HepG2 (cell line): Measurements from ENCODE around the gene MYBPC3. TPM values are rescaled to one million over a fixed set of nuclear protein-coding genes. Genes with fewer than 3 reads are reported as not detected.
A peak's percentile ranks its signal among the peaks of the same experiment; 100 is the strongest.

ENCODE experiments used
- ATAC-seq: fragments of 200-7000 bp; cut with Tn5 transposase; 3 replicates; pipeline ENCODE4 v1.9.1; 2020; ENCODE audit warnings: mild to moderate bottlenecking, moderate library complexity
- BruUV-seq: library from RNA; stranded (reverse); fragments of 400-500 nt; replicated peaks from 2 replicates; lab custom pipeline; 2021; lab: Mats Ljungman, UMichigan
- CTCF ChIA-PET: fragments of 300-600 bp; formaldehyde crosslinking; extraction: SDS; loops from one replicate; lab custom pipeline; 2021; ENCODE audit warnings: low total read pairs, inconsistent platforms, low intra/inter-chr PET ratio; lab: Yijun Ruan, JAX
- POLR2A ChIA-PET: fragments of 350-600 bp; sonication (Branson Sonifier 250); formaldehyde crosslinking; loops from one replicate; lab custom pipeline; 2020; ENCODE audit warnings: antibody characterized with exemption, inconsistent platforms; lab: Yijun Ruan, JAX
- DNase-seq: peaks from one replicate; pipeline ENCODE4 v3.0.0-alpha.2; 2015; ENCODE audit warnings: low spot score
- FAIRE-seq: peaks from 3 replicates; lab custom pipeline; 2011; peaks lifted over from hg19 to GRCh38; lab: Jason Lieb, UNC
- H2AFZ ChIP-seq: one replicate; pipeline ENCODE4 v1.6.1; 2011; ENCODE audit warnings: low read length, inconsistent platforms
- H3K27ac ChIP-seq: fragments of 300-600 bp; 3 replicates; pipeline ENCODE4 v1.8.0; 2011; ENCODE audit warnings: mixed run types, mild to moderate bottlenecking, mixed read lengths, low read length, inconsistent platforms; ENCODE audit not compliant: insufficient read depth; ENCODE audit errors: extremely low read length
- H3K27me3 ChIP-seq, 2 experiments: fragments of 200-600 bp in 1 of 2; 2 replicates in 1 of 2; 3 replicates in 1 of 2; pipeline versions ENCODE4 v1.6.0 to v1.8.0; 2011; ENCODE audit warnings: low read length in 2 of 2, mild to moderate bottlenecking in 2 of 2, moderate library complexity in 2 of 2, inconsistent platforms in 1 of 2; ENCODE audit not compliant: insufficient read depth in 2 of 2, control insufficient read depth in 1 of 2
- H3K36me3 ChIP-seq, 2 experiments: fragments of 200-600 bp in 1 of 2; replicated peaks in 1 of 2; 2 replicates in 1 of 2; 3 replicates in 1 of 2; pipeline versions ENCODE4 v1.5.1 to v1.8.0; 2011; ENCODE audit warnings: low read length in 2 of 2, inconsistent platforms in 1 of 2; ENCODE audit not compliant: insufficient read depth in 2 of 2, control insufficient read depth in 1 of 2
- H3K4me1 ChIP-seq: 2 replicates; pipeline ENCODE4 v1.5.1; 2012; ENCODE audit warnings: low read length, inconsistent platforms; ENCODE audit not compliant: insufficient read depth
- H3K4me2 ChIP-seq: 2 replicates; pipeline ENCODE4 v1.6.0; 2011; ENCODE audit warnings: low read depth, low read length, inconsistent platforms
- H3K4me3 ChIP-seq, 3 experiments: fragments of 200-600 bp in 1 of 3; sonication (generic), shearing (Covaris generic) in 1 of 3; replicated peaks in 1 of 3; 2 replicates each; pipeline ENCODE4 v1.5.1; 2011 to 2016; ENCODE audit warnings: low read length in 3 of 3, inconsistent platforms in 2 of 3, low read depth in 2 of 3, mild to moderate bottlenecking in 2 of 3, control low read depth in 1 of 3, mixed read lengths in 1 of 3; ENCODE audit not compliant: insufficient read depth in 1 of 3
- H3K79me2 ChIP-seq: one replicate; pipeline ENCODE4 v1.6.1; 2011; ENCODE audit warnings: low read length, inconsistent platforms; ENCODE audit not compliant: insufficient read depth
- H3K9ac ChIP-seq: 2 replicates; pipeline ENCODE4 v1.6.0; 2011; ENCODE audit warnings: mild to moderate bottlenecking, low read depth, low read length, inconsistent platforms; ENCODE audit not compliant: insufficient read depth
- H3K9me3 ChIP-seq: 2 replicates; pipeline ENCODE4 v1.5.1; 2012; ENCODE audit warnings: mild to moderate bottlenecking, low read length
- H4K20me1 ChIP-seq: 2 replicates; pipeline ENCODE4 v1.6.0; 2011; ENCODE audit warnings: inconsistent platforms, mild to moderate bottlenecking, low read length, moderate library complexity; ENCODE audit not compliant: insufficient read depth
- ARHGAP35 ChIP-seq: sonication (generic); formaldehyde crosslinking; IDR thresholded peaks from 2 replicates; pipeline ENCODE4 v1.9.0; 2022; ENCODE audit warnings: mild to moderate bottlenecking, inconsistent platforms, moderate library complexity, missing genetic modification reagents, borderline replicate concordance
- GABPA ChIP-seq, 2 experiments: IDR thresholded peaks; 2 replicates each; pipeline ENCODE4 v1.6.1; 2011 to 2016; ENCODE audit warnings: low read depth in 2 of 2, low read length in 1 of 2, missing biosample characterization in 1 of 2, missing genetic modification characterization in 1 of 2
- GABPB1 ChIP-seq: IDR thresholded peaks from 2 replicates; pipeline ENCODE4 v1.6.1; 2016; ENCODE audit warnings: mild to moderate bottlenecking, missing genetic modification reagents, moderate library complexity, missing compliant biosample characterization
- HNF4A ChIP-seq: sonication (generic); formaldehyde crosslinking; IDR thresholded peaks from 2 replicates; pipeline ENCODE4 v1.4.0; 2020; ENCODE audit warnings: missing genetic modification reagents
- NFKB2 ChIP-seq: sonication (generic); formaldehyde crosslinking; IDR thresholded peaks from 2 replicates; pipeline ENCODE4 v1.4.0; 2020; ENCODE audit warnings: missing genetic modification reagents, borderline replicate concordance
- PATZ1 ChIP-seq: sonication (generic); formaldehyde crosslinking; IDR thresholded peaks from 2 replicates; pipeline ENCODE4 v1.4.0; 2020; ENCODE audit warnings: missing genetic modification reagents
- POLR2A ChIP-seq, 2 experiments: IDR thresholded peaks; 2 replicates each; pipeline ENCODE4 v1.6.1; 2011; ENCODE audit warnings: low read depth in 2 of 2, low read length in 2 of 2, mild to moderate bottlenecking in 1 of 2, moderate library complexity in 1 of 2; ENCODE audit not compliant: insufficient read depth in 1 of 2
- YEATS2 ChIP-seq: sonication (generic); formaldehyde crosslinking; IDR thresholded peaks from 2 replicates; pipeline ENCODE4 v1.4.0; 2020; ENCODE audit warnings: missing genetic modification reagents, borderline replicate concordance
- ZFP37 ChIP-seq: sonication (generic); formaldehyde crosslinking; IDR thresholded peaks from 2 replicates; pipeline ENCODE4 v1.4.0; 2020; ENCODE audit warnings: missing genetic modification reagents, borderline replicate concordance
- ZFP82 ChIP-seq: sonication (generic); formaldehyde crosslinking; IDR thresholded peaks from 2 replicates; pipeline ENCODE4 v1.5.1; 2020; ENCODE audit warnings: mild to moderate bottlenecking, missing genetic modification reagents, borderline replicate concordance
- ZMYM3 ChIP-seq: sonication (generic); formaldehyde crosslinking; IDR thresholded peaks from 2 replicates; pipeline ENCODE4 v1.5.1; 2020; ENCODE audit warnings: mild to moderate bottlenecking, missing genetic modification reagents
- ZNF337 ChIP-seq: sonication (generic); formaldehyde crosslinking; IDR thresholded peaks from 2 replicates; pipeline ENCODE4 v1.5.1; 2020; ENCODE audit warnings: missing genetic modification reagents, low read depth, mild to moderate bottlenecking, borderline replicate concordance
- ZSCAN5A ChIP-seq: sonication (generic); formaldehyde crosslinking; IDR thresholded peaks from 2 replicates; pipeline ENCODE4 v1.8.0; 2022; ENCODE audit warnings: mild to moderate bottlenecking, missing genetic modification reagents, borderline replicate concordance
- WGBS: methylation state at CpG from one replicate; pipeline ENCODE4 v1.1.6; 2017; ENCODE audit warnings: low lambda C conversion rate; 5-methylcytosine and 5-hydroxymethylcytosine counted together
- in situ Hi-C: cut with HindIII; loops from 2 replicates; pipeline ENCODE4 v1.10.0; 2017; ENCODE audit warnings: low pct_unique_long_range_greater_than_20kb; ENCODE audit not compliant: extremely low pct_ligation_motif_present
- intact Hi-C: fragments of 100-400 bp; cut with micrococcal nuclease; formaldehyde crosslinking; loops from one replicate; pipeline ENCODE4 v1.10.0; 2022; ENCODE audit not compliant: unreplicated experiment
- polyA plus RNA-seq, 8 experiments: library from polyadenylated mRNA; depleted of rRNA in 3 of 8; stranded (reverse) in 7 of 8; unstranded in 1 of 8; fragments of >200 nt; fragmentation: Illumina TruSeq in 4 of 8; extraction: Trizol in 4 of 8; gene quantifications; 2 replicates each; pipeline versions ENCODE4 v1.2.1 to v1.2.3, GENCODE V29; 2011 to 2016; ENCODE audit warnings: low read depth in 4 of 8, missing spikeins in 1 of 8, mixed read lengths in 1 of 8; ENCODE audit not compliant: insufficient read depth in 1 of 8
- total RNA-seq, 5 experiments: library from RNA; depleted of rRNA; stranded (reverse); fragments of >200 nt; fragmentation: Illumina TruSeq; extraction: Trizol; gene quantifications; 2 replicates each; pipeline ENCODE4 v1.2.3, GENCODE V29; 2016; ENCODE audit warnings: low read depth in 1 of 5
- TF ChIP-seq, protein P1 (sequence below): sonication (generic); formaldehyde crosslinking; IDR thresholded peaks from 2 replicates; pipeline ENCODE4 v1.5.0; 2020; ENCODE audit warnings: mild to moderate bottlenecking, missing genetic modification reagents

The MYBPC3 gene
- total and polyA plus RNA-seq, 2 of the 13 experiments (the other 11 are each of a cell fraction or from before 2014, with no cell fraction given), result not detected

GRCh38 chr11:47399860-47400767, 47.6 kb upstream of the MYBPC3 start (continued):
- peak; percentile 73; the same call in 1 of the 2 replicates for TF ChIP-seq ZMYM3 (CRISPR knock-in tag)
- no peak for TF ChIP-seq GABPA (IDR thresholded peaks at IDR 0.05; ENCODE audit: low read depth, low read length)
- peak; percentile 35; the same call in 1 of the 2 replicates for TF ChIP-seq GABPA (CRISPR knock-in tag; IDR thresholded peaks at IDR 0.05; ENCODE audit: low read depth)
- TF ChIP-seq GABPB1 (CRISPR knock-in tag), result peak; percentile 43; the same call in 1 of the 2 replicates
- 0 out of 4 replicates have a peak, but pooled peaks of 1 of the 2 experiments have one; percentile 34 for TF ChIP-seq POLR2A (IDR thresholded peaks at IDR 0.05; ENCODE audit: insufficient read depth in 1 of 2, low read depth in 2 of 2, low read length in 2 of 2)
- TF ChIP-seq PATZ1 (CRISPR knock-in tag), result peak; percentile 78

- H3K27me3 ChIP-seq, result peaks cover 0 to 12% of the 10 kb centered on the region in 2 experiments; a peak in 1 of 5 replicates
- no TSS peak for BruUV-seq
- H3K4me3 ChIP-seq, result no peak overlapping the region
- H2AFZ ChIP-seq, result no peak overlapping the region
- ChIA-PET CTCF (no interaction called here), POLR2A (interaction anchor here (1.8 kb wide), 1 partner anchor 10 kb away, joined by 5 read pairs; no protein-coding TSS in a partner anchor)
- H3K27ac ChIP-seq, result no peak overlapping the region
- no peaks in the 10 kb centered on the region for H3K36me3 ChIP-seq
- in situ Hi-C loops (no loop called here), intact Hi-C loops (no loop called here)
- WGBS, result no CpG with 5 or more reads among the region's 1 CpG
- ATAC-seq (peak; percentile 22), FAIRE-seq (no peak), DNase-seq (no peak)
- peaks cover 52% of the 10 kb centered on the region for H3K4me1 ChIP-seq
- H3K4me2 ChIP-seq, result peak overlapping the region; percentile 47; the same call in 1 of the 2 replicates
- no peak overlapping the region for H3K9ac ChIP-seq
- H3K9me3 ChIP-seq, result no peaks in the 10 kb centered on the region
- H4K20me1 ChIP-seq, result no peaks in the 10 kb centered on the region
- no peaks in the 10 kb centered on the region for H3K79me2 ChIP-seq
- TF ChIP-seq ZFP82 (no peak), ZFP37 (CRISPR knock-in tag) (no peak), HNF4A (no peak), ZNF337 (CRISPR knock-in tag) (no peak), NFKB2 (CRISPR knock-in tag) (no peak), ARHGAP35 (CRISPR knock-in tag) (no peak), ZSCAN5A (CRISPR knock-in tag) (no peak), YEATS2 (CRISPR knock-in tag) (no peak)
- TF ChIP-seq, protein P1, sequence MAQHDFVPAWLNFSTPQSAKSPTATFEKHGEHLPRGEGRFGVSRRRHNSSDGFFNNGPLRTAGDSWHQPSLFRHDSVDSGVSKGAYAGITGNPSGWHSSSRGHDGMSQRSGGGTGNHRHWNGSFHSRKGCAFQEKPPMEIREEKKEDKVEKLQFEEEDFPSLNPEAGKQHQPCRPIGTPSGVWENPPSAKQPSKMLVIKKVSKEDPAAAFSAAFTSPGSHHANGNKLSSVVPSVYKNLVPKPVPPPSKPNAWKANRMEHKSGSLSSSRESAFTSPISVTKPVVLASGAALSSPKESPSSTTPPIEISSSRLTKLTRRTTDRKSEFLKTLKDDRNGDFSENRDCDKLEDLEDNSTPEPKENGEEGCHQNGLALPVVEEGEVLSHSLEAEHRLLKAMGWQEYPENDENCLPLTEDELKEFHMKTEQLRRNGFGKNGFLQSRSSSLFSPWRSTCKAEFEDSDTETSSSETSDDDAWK (CRISPR knock-in tag), result no peak
Observed at GRCh38 chr11:47398551-47398950, 46.0 kb upstream of the MYBPC3 start.
